Measurements from ENCODE around the gene FRYL. TPM values are rescaled to one million over a fixed set of nuclear protein-coding genes. Genes with fewer than 3 reads are reported as not detected.
"Not testable (repeated sequence)": the region's sequence is repeated elsewhere in the genome, so short reads cannot be mapped to it uniquely, and the experiment has no call there.

The FRYL gene
- total RNA-seq, 6 experiments from 2014 or later = 15.9 to 27.2 (median 23.3) TPM

GRCh38 chr4:48683784-48684666 lies 96.1 kb downstream of the FRYL start:
- ATAC-seq (peak in 2 of 4 donors; percentile 30 to 48), DNase-seq (no peak)
- no peak for TF ChIP-seq POLR2A (IDR thresholded peaks at IDR 0.05)
- TF ChIP-seq CTCF (IDR thresholded peaks at IDR 0.05) = no peak
- Histone ChIP-seq H3K9me3 (no peaks in the 10 kb centered on the region), H3K27me3 (no peaks in the 10 kb centered on the region), H3K4me3 (no peak overlapping the region), H3K36me3 (no peaks in the 10 kb centered on the region), H3K27ac (no peak overlapping the region), H3K4me1 (peaks cover 0 to 8% (median 2%) of the 10 kb centered on the region in 4 donors)
- no CpG with 5 or more reads among the region's 1 CpG for WGBS (ENCODE audit: insufficient coverage, low coverage, low lambda C conversion rate, missing lambda C conversion rate)
- intact Hi-C loops (cut with DNase I) = no loop called here

- H3K27ac ChIP-seq; H3K27me3 ChIP-seq; H3K9me3 ChIP-seq; DNase-seq; ATAC-seq; H3K4me3 ChIP-seq; H3K36me3 ChIP-seq; H3K4me1 ChIP-seq; intact Hi-C loops (cut with DNase I): not testable (repeated sequence)
- WGBS (ENCODE audit: insufficient coverage, low coverage, low lambda C conversion rate, missing lambda C conversion rate) = 57% methylated on average over 3 of the region's 3 CpGs
These were observed 97.2 kb downstream of the FRYL start for GRCh38 chr4:48682870-48683269.

- DNase-seq (no peak), ATAC-seq (peak; percentile 69 to 92 (median 72))
- intact Hi-C loops (cut with DNase I) = no loop called here
- H3K27ac ChIP-seq = no peak overlapping the region
- H3K4me1 ChIP-seq = no peaks in the 10 kb centered on the region
- no peaks in the 10 kb centered on the region for H3K27me3 ChIP-seq
- H3K36me3 ChIP-seq = no peaks in the 10 kb centered on the region
- no peak for TF ChIP-seq POLR2A (IDR thresholded peaks at IDR 0.05)
- peak; percentile 36 to 51 (median 46) for TF ChIP-seq CTCF (IDR thresholded peaks at IDR 0.05)
- H3K4me3 ChIP-seq = no peak overlapping the region
- no peaks in the 10 kb centered on the region for H3K9me3 ChIP-seq
These were observed 98.2 kb downstream of the FRYL start for GRCh38 chr4:48681856-48682255.

- no peaks in the 10 kb centered on the region for H3K9me3 ChIP-seq
- intact Hi-C loops (cut with DNase I) = no loop called here
- TF ChIP-seq CTCF (IDR thresholded peaks at IDR 0.05) = no peak
- TF ChIP-seq POLR2A (IDR thresholded peaks at IDR 0.05) = no peak
- H3K27me3 ChIP-seq = no peaks in the 10 kb centered on the region
- ATAC-seq = peak; percentile 18 to 85 (median 66)
- H3K4me3 ChIP-seq = no peak overlapping the region
- 56% methylated on average over 12 of the region's 12 CpGs for WGBS (ENCODE audit: insufficient coverage, low coverage, low lambda C conversion rate, missing lambda C conversion rate)
- H3K27ac ChIP-seq = no peak overlapping the region
- no peaks in the 10 kb centered on the region for H3K4me1 ChIP-seq
- no peak for DNase-seq
- H3K36me3 ChIP-seq = no peaks in the 10 kb centered on the region
These were observed 99.1 kb downstream of the FRYL start for GRCh38 chr4:48680848-48681568.

- H3K4me3 ChIP-seq = no peak overlapping the region
- ATAC-seq = no peak
- H3K27ac ChIP-seq = no peak overlapping the region
- no peaks in the 10 kb centered on the region for H3K27me3 ChIP-seq
- H3K9me3 ChIP-seq = no peaks in the 10 kb centered on the region
- no peak for TF ChIP-seq POLR2A (IDR thresholded peaks at IDR 0.05)
- 87% methylated on average over 3 of the region's 3 CpGs for WGBS (ENCODE audit: insufficient coverage, low coverage, low lambda C conversion rate, missing lambda C conversion rate)
- no peak for DNase-seq
- no peaks in the 10 kb centered on the region for H3K4me1 ChIP-seq
- no peaks in the 10 kb centered on the region for H3K36me3 ChIP-seq
- intact Hi-C loops (cut with DNase I) = no loop called here
These were observed 106.5 kb downstream of the FRYL start for GRCh38 chr4:48673537-48673936.

Data from right lobe of liver (tissue), 6 donors.